WTC11 (cell line): ENCODE measurements around the gene BDKRB2. TPM values are rescaled to one million over a fixed set of nuclear protein-coding genes. Genes with fewer than 3 reads are reported as not detected.

Source experiments
- ATAC-seq: fragments of 200-7000 bp; cut with Tn5 transposase; 2 replicates; pipeline ENCODE4 v1.10.0; 2021; ENCODE audit warnings: mild to moderate bottlenecking, moderate library complexity
- CTCF ChIA-PET: fragments of 300-600 bp; sonication (Branson Sonifier 250); formaldehyde crosslinking; loops from one replicate; lab custom pipeline; 2021; ENCODE audit warnings: antibody characterized with exemption; lab: Charles Lee
- POLR2A ChIA-PET: fragments of 350-600 bp; sonication (Branson Sonifier 250); formaldehyde crosslinking; loops from one replicate; lab custom pipeline; 2021; ENCODE audit warnings: antibody characterized with exemption; lab: Charles Lee
- DNase-seq: peaks from one replicate; pipeline ENCODE4 v3.0.0; 2021; ENCODE audit warnings: low spot score
- H3K27ac Mint-ChIP-seq: 2 replicates; pipeline ENCODE4 v1.8.0; 2021; ENCODE audit warnings: mixed read lengths
- H3K27me3 Mint-ChIP-seq: 2 replicates; pipeline ENCODE4 v1.8.0; 2021; ENCODE audit warnings: low read depth, mild to moderate bottlenecking, moderate library complexity, mixed read lengths
- H3K36me3 Mint-ChIP-seq: 2 replicates; pipeline ENCODE4 v1.8.0; 2021; ENCODE audit warnings: mixed read lengths
- H3K4me1 Mint-ChIP-seq: 2 replicates; pipeline ENCODE4 v1.8.0; 2022; ENCODE audit warnings: mixed read lengths
- H3K4me3 Mint-ChIP-seq: 2 replicates; pipeline ENCODE4 v1.8.0; 2021; ENCODE audit warnings: mild to moderate bottlenecking, moderate library complexity, mixed read lengths
- H3K9me3 Mint-ChIP-seq: 2 replicates; pipeline ENCODE4 v1.8.0; 2021; ENCODE audit warnings: mixed read lengths
- ATF1 ChIP-seq: sonication (generic); formaldehyde crosslinking; IDR thresholded peaks from 2 replicates; pipeline ENCODE4 v1.8.1; 2023; ENCODE audit warnings: mild to moderate bottlenecking, moderate library complexity, missing genetic modification reagents
- FOXK1 ChIP-seq: sonication (generic); formaldehyde crosslinking; IDR thresholded peaks from 2 replicates; pipeline ENCODE4 v1.8.0; 2022; ENCODE audit warnings: mild to moderate bottlenecking, moderate library complexity, missing genetic modification reagents
- GRHL2 ChIP-seq: fragments of 250-450 bp; sonication (Bioruptor Pico); IDR thresholded peaks from 2 replicates; pipeline ENCODE4 v1.8.0; 2022; ENCODE audit warnings: mild to moderate bottlenecking, moderate library complexity; ENCODE audit not compliant: insufficient replicate concordance, severe bottlenecking
- JAZF1 ChIP-seq: fragments of 250-450 bp; sonication (Bioruptor Pico); IDR thresholded peaks from 2 replicates; pipeline ENCODE4 v1.9.0; 2021; ENCODE audit warnings: moderate library complexity, mild to moderate bottlenecking, inconsistent platforms
- NFYB ChIP-seq: sonication (generic); formaldehyde crosslinking; conservative IDR thresholded peaks from 2 replicates; pipeline ENCODE4 v1.8.0; 2022; ENCODE audit warnings: low read depth, missing genetic modification reagents
- OVOL2 ChIP-seq: fragments of 250-450 bp; sonication (Bioruptor Pico); IDR thresholded peaks from 2 replicates; pipeline ENCODE4 v1.9.0; 2021; ENCODE audit warnings: mild to moderate bottlenecking, borderline replicate concordance
- RORB ChIP-seq: fragments of 250-450 bp; sonication (Bioruptor Pico); IDR thresholded peaks from 2 replicates; pipeline ENCODE4 v1.9.0; 2021; ENCODE audit warnings: mild to moderate bottlenecking
- SP1 ChIP-seq: sonication (generic); formaldehyde crosslinking; conservative IDR thresholded peaks from 2 replicates; pipeline ENCODE4 v1.8.1; 2022; ENCODE audit warnings: missing genetic modification reagents
- ZNF121 ChIP-seq: sonication (generic); formaldehyde crosslinking; IDR thresholded peaks from 2 replicates; pipeline ENCODE4 v1.8.0; 2023; ENCODE audit warnings: missing genetic modification reagents
- ZNF232 ChIP-seq: sonication (generic); formaldehyde crosslinking; IDR thresholded peaks from 2 replicates; pipeline ENCODE4 v1.8.0; 2022; ENCODE audit warnings: mild to moderate bottlenecking, missing genetic modification reagents
- ZNF671 ChIP-seq: fragments of 250-450 bp; sonication (Bioruptor Pico); IDR thresholded peaks from 2 replicates; pipeline ENCODE4 v1.8.0; 2021; ENCODE audit warnings: mild to moderate bottlenecking
- total RNA-seq: library from RNA; stranded (reverse); gene quantifications from 3 replicates; pipeline ENCODE4 v1.2.3, GENCODE V29; 2021
- TF ChIP-seq, protein P1 (sequence below): sonication (generic); formaldehyde crosslinking; IDR thresholded peaks from 2 replicates; pipeline ENCODE4 v1.8.1; 2022; ENCODE audit warnings: low read depth, mild to moderate bottlenecking, moderate library complexity, missing genetic modification reagents, borderline replicate concordance
- TF ChIP-seq, protein P2 (sequence below): sonication (generic); formaldehyde crosslinking; IDR thresholded peaks from 2 replicates; pipeline ENCODE4 v1.8.0; 2022; ENCODE audit warnings: mild to moderate bottlenecking, missing genetic modification reagents
- TF ChIP-seq, protein P3 (sequence below): sonication (generic); formaldehyde crosslinking; IDR thresholded peaks from 2 replicates; pipeline ENCODE4 v1.8.0; 2022; ENCODE audit warnings: mild to moderate bottlenecking, missing genetic modification reagents
- TF ChIP-seq, protein P4 (sequence below): fragments of 250-450 bp; sonication (Bioruptor Pico); IDR thresholded peaks from 2 replicates; pipeline ENCODE4 v1.9.0; 2021; ENCODE audit warnings: mild to moderate bottlenecking, borderline replicate concordance
- TF ChIP-seq, protein P5 (sequence below): sonication (generic); formaldehyde crosslinking; IDR thresholded peaks from 2 replicates; pipeline ENCODE4 v1.8.1; 2023; ENCODE audit warnings: mild to moderate bottlenecking, missing genetic modification reagents
- TF ChIP-seq, protein P6 (sequence below): sonication (generic); formaldehyde crosslinking; IDR thresholded peaks from 2 replicates; pipeline ENCODE4 v1.8.1; 2023; ENCODE audit warnings: mild to moderate bottlenecking, missing genetic modification reagents, borderline replicate concordance
- TF ChIP-seq, protein P7 (sequence below): fragments of 250-450 bp; sonication (Bioruptor Pico); conservative IDR thresholded peaks from 2 replicates; pipeline ENCODE4 v1.9.0; 2021; ENCODE audit warnings: mild to moderate bottlenecking
- TF ChIP-seq, protein P8 (sequence below): sonication (generic); formaldehyde crosslinking; IDR thresholded peaks from 2 replicates; pipeline ENCODE4 v1.8.1; 2022; ENCODE audit warnings: low read depth, missing genetic modification reagents, borderline replicate concordance

BDKRB2 gene
- total RNA-seq, 1 experiment from 2014 or later, result 0.17 TPM

DNA sequence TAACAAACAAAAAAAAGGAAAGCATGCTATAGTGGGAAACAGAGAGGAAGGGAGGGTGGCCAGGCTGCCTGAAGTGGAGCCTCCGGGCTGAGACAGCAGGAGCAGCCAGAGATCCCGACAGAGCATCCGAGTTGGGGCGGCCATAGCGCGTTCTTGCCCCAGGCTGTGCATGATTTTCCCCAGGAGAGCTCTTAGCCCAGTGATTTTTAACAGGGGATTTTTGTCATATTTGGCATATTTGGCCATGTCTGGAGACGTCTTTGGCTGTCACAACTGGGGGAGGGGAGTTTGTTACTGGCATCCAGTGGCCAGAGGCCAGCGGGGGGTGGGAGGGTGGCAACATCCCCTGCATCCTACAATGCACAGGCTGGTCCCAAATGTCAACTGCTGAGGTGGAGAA, 74.9 kb downstream of the BDKRB2 start:
- no peak for ATAC-seq
- TF ChIP-seq, protein P1, sequence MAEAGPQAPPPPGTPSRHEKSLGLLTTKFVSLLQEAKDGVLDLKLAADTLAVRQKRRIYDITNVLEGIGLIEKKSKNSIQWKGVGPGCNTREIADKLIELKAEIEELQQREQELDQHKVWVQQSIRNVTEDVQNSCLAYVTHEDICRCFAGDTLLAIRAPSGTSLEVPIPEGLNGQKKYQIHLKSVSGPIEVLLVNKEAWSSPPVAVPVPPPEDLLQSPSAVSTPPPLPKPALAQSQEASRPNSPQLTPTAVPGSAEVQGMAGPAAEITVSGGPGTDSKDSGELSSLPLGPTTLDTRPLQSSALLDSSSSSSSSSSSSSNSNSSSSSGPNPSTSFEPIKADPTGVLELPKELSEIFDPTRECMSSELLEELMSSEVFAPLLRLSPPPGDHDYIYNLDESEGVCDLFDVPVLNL (CRISPR knock-in tag), result no peak
- TF ChIP-seq, protein P2, sequence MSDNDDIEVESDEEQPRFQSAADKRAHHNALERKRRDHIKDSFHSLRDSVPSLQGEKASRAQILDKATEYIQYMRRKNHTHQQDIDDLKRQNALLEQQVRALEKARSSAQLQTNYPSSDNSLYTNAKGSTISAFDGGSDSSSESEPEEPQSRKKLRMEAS (CRISPR knock-in tag), result no peak
- TF ChIP-seq ZNF121 (CRISPR knock-in tag), result no peak
- TF ChIP-seq, protein P3, sequence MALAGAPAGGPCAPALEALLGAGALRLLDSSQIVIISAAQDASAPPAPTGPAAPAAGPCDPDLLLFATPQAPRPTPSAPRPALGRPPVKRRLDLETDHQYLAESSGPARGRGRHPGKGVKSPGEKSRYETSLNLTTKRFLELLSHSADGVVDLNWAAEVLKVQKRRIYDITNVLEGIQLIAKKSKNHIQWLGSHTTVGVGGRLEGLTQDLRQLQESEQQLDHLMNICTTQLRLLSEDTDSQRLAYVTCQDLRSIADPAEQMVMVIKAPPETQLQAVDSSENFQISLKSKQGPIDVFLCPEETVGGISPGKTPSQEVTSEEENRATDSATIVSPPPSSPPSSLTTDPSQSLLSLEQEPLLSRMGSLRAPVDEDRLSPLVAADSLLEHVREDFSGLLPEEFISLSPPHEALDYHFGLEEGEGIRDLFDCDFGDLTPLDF (CRISPR knock-in tag), result no peak
- TF ChIP-seq, protein P4, sequence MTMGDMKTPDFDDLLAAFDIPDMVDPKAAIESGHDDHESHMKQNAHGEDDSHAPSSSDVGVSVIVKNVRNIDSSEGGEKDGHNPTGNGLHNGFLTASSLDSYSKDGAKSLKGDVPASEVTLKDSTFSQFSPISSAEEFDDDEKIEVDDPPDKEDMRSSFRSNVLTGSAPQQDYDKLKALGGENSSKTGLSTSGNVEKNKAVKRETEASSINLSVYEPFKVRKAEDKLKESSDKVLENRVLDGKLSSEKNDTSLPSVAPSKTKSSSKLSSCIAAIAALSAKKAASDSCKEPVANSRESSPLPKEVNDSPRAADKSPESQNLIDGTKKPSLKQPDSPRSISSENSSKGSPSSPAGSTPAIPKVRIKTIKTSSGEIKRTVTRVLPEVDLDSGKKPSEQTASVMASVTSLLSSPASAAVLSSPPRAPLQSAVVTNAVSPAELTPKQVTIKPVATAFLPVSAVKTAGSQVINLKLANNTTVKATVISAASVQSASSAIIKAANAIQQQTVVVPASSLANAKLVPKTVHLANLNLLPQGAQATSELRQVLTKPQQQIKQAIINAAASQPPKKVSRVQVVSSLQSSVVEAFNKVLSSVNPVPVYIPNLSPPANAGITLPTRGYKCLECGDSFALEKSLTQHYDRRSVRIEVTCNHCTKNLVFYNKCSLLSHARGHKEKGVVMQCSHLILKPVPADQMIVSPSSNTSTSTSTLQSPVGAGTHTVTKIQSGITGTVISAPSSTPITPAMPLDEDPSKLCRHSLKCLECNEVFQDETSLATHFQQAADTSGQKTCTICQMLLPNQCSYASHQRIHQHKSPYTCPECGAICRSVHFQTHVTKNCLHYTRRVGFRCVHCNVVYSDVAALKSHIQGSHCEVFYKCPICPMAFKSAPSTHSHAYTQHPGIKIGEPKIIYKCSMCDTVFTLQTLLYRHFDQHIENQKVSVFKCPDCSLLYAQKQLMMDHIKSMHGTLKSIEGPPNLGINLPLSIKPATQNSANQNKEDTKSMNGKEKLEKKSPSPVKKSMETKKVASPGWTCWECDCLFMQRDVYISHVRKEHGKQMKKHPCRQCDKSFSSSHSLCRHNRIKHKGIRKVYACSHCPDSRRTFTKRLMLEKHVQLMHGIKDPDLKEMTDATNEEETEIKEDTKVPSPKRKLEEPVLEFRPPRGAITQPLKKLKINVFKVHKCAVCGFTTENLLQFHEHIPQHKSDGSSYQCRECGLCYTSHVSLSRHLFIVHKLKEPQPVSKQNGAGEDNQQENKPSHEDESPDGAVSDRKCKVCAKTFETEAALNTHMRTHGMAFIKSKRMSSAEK (CRISPR knock-in tag), result no peak
- no peak for TF ChIP-seq SP1 (CRISPR knock-in tag)
- TF ChIP-seq, protein P5, sequence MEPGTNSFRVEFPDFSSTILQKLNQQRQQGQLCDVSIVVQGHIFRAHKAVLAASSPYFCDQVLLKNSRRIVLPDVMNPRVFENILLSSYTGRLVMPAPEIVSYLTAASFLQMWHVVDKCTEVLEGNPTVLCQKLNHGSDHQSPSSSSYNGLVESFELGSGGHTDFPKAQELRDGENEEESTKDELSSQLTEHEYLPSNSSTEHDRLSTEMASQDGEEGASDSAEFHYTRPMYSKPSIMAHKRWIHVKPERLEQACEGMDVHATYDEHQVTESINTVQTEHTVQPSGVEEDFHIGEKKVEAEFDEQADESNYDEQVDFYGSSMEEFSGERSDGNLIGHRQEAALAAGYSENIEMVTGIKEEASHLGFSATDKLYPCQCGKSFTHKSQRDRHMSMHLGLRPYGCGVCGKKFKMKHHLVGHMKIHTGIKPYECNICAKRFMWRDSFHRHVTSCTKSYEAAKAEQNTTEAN, result no peak
- ChIA-PET POLR2A (no interaction called here), CTCF (interaction anchor here (0.7 to 2.4 kb wide), 2 partner anchors 160 to 179 kb away, joined by 4 to 15 read pairs; no protein-coding TSS in a partner anchor)
- H3K27me3 Mint-ChIP-seq, result no peaks in the 10 kb centered on the region; the same call in 1 of the 2 replicates
- no peak for DNase-seq
- peaks cover 15% of the 10 kb centered on the region for H3K9me3 Mint-ChIP-seq
- peaks cover 18% of the 10 kb centered on the region for H3K4me1 Mint-ChIP-seq
- no peak overlapping the region for H3K4me3 Mint-ChIP-seq
- H3K36me3 Mint-ChIP-seq, result peaks cover 11% of the 10 kb centered on the region
- no peak overlapping the region for H3K27ac Mint-ChIP-seq

DNA sequence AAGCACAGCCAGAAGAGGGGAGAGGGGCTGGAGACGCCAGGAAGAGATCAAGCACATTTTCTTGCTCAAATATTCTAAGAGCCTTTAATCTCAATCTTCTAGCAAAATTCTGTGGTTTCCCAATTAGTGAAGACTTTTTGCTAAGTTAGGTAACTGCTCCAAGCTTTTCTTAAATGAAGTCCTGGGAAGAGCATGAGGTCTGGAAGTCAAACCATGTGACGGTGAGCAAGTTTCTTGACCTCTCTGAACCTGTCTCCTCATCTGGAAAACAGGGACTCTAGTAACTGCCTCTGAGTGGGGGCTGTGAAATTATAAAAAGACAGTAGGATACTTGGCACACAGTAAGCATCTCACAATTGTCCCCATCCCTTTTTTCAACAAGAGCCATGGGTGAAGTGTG, 75.5 kb downstream of the BDKRB2 start:
- ATAC-seq (no peak), DNase-seq (no peak)
- Mint-ChIP-seq H3K27ac (no peak overlapping the region), H3K9me3 (peaks cover 15% of the 10 kb centered on the region), H3K27me3 (no peaks in the 10 kb centered on the region; the same call in 1 of the 2 replicates), H3K4me3 (no peak overlapping the region), H3K4me1 (peaks cover 18% of the 10 kb centered on the region), H3K36me3 (peaks cover 11% of the 10 kb centered on the region)
- ChIA-PET CTCF (interaction anchor here (2.4 kb wide), 1 partner anchor 179 kb away, joined by 15 read pairs; no protein-coding TSS in a partner anchor), POLR2A (no interaction called here)
- TF ChIP-seq NFYB (CRISPR knock-in tag) (no peak), OVOL2 (CRISPR knock-in tag) (no peak), ZNF232 (no peak), ZNF671 (no peak), GRHL2 (CRISPR knock-in tag) (no peak), ATF1 (CRISPR knock-in tag) (no peak), FOXK1 (CRISPR knock-in tag) (no peak), JAZF1 (CRISPR knock-in tag) (no peak), RORB (CRISPR knock-in tag) (no peak), SP1 (CRISPR knock-in tag) (no peak)
- TF ChIP-seq, protein P6, sequence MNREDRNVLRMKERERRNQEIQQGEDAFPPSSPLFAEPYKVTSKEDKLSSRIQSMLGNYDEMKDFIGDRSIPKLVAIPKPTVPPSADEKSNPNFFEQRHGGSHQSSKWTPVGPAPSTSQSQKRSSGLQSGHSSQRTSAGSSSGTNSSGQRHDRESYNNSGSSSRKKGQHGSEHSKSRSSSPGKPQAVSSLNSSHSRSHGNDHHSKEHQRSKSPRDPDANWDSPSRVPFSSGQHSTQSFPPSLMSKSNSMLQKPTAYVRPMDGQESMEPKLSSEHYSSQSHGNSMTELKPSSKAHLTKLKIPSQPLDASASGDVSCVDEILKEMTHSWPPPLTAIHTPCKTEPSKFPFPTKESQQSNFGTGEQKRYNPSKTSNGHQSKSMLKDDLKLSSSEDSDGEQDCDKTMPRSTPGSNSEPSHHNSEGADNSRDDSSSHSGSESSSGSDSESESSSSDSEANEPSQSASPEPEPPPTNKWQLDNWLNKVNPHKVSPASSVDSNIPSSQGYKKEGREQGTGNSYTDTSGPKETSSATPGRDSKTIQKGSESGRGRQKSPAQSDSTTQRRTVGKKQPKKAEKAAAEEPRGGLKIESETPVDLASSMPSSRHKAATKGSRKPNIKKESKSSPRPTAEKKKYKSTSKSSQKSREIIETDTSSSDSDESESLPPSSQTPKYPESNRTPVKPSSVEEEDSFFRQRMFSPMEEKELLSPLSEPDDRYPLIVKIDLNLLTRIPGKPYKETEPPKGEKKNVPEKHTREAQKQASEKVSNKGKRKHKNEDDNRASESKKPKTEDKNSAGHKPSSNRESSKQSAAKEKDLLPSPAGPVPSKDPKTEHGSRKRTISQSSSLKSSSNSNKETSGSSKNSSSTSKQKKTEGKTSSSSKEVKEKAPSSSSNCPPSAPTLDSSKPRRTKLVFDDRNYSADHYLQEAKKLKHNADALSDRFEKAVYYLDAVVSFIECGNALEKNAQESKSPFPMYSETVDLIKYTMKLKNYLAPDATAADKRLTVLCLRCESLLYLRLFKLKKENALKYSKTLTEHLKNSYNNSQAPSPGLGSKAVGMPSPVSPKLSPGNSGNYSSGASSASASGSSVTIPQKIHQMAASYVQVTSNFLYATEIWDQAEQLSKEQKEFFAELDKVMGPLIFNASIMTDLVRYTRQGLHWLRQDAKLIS, result no peak
- TF ChIP-seq, protein P7, sequence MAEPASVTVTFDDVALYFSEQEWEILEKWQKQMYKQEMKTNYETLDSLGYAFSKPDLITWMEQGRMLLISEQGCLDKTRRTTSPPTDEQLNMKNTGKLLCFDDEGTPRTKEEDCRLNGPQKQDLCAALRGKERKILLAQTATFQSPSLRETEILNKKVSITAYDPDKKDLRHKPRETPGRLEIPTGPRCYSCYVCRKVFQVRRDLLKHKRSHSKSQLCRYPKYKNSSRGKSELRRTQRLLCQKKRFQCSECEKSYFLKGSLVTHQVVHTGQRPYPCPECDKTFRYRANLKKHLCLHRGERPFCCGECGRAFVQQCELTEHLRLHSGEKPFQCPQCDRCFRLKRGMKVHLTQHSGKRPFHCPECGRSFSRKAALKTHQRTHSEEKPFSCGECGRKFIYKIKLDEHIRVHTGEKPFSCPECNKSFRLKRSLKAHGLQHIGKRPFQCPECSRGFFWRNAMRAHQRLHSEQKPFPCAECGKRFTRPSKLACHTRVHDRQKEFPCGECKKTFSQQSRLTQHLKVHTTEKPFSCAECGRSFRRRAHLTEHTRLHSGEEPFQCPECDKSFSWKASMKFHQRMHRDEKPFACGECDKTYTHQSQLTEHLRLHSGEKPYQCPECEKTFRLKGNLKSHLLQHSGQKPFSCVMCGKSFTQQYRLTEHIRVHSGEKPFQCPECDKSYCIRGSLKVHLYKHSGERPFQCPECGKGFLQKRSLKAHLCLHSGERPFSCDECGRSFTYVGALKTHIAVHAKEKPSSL (CRISPR knock-in tag), result no peak
- TF ChIP-seq, protein P8, sequence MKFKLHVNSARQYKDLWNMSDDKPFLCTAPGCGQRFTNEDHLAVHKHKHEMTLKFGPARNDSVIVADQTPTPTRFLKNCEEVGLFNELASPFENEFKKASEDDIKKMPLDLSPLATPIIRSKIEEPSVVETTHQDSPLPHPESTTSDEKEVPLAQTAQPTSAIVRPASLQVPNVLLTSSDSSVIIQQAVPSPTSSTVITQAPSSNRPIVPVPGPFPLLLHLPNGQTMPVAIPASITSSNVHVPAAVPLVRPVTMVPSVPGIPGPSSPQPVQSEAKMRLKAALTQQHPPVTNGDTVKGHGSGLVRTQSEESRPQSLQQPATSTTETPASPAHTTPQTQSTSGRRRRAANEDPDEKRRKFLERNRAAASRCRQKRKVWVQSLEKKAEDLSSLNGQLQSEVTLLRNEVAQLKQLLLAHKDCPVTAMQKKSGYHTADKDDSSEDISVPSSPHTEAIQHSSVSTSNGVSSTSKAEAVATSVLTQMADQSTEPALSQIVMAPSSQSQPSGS (CRISPR knock-in tag), result no peak
